K562 (cell line): ENCODE results near the gene KRT16. TPM values are rescaled to one million over a fixed set of nuclear protein-coding genes. Genes with fewer than 3 reads are reported as not detected.
A peak's percentile ranks its signal among the peaks of the same experiment; 100 is the strongest.

ENCODE experiments used
- ATAC-seq: fragments of 200-7000 bp; cut with Tn5 transposase; 3 replicates; pipeline ENCODE4 v1.9.1; 2020; ENCODE audit warnings: moderate library complexity
- BruUV-seq: library from RNA; stranded (reverse); fragments of 400-500 nt; replicated peaks from 2 replicates; lab custom pipeline; 2021; lab: Mats Ljungman, UMichigan
- CTCF ChIA-PET: fragments of 300-600 bp; formaldehyde crosslinking; extraction: SDS; loops from one replicate; lab custom pipeline; 2021; ENCODE audit warnings: low intra/inter-chr PET ratio; lab: Yijun Ruan, JAX
- POLR2A ChIA-PET: fragments of 300-600, 350-650 bp; sonication (Branson Sonifier 250); formaldehyde crosslinking; extraction: SDS; loops from one replicate; lab custom pipeline; 2021; ENCODE audit warnings: antibody characterized with exemption, inconsistent platforms; lab: Yijun Ruan, JAX
- DNase-seq, 4 experiments: peaks; one replicate each; pipeline versions ENCODE4 v3.0.0 to v3.0.0-alpha.2; 2011 to 2018; ENCODE audit warnings: low spot score in 3 of 4, mixed read lengths in 3 of 4; ENCODE audit errors: extremely low read depth in 1 of 4
- FAIRE-seq: peaks from 2 replicates; lab custom pipeline; 2011; peaks lifted over from hg19 to GRCh38; lab: Jason Lieb, UNC
- H2AFZ ChIP-seq: 2 replicates; pipeline ENCODE4 v1.6.0; 2011; ENCODE audit warnings: low read depth, low read length, control low read depth, inconsistent platforms
- H3K27ac ChIP-seq: fragments of 200-600 bp; 3 replicates; pipeline ENCODE4 v1.8.0; 2011; ENCODE audit warnings: low read depth, mild to moderate bottlenecking, control low read depth, inconsistent platforms, low read length, moderate library complexity, mixed read lengths; ENCODE audit errors: extremely low read depth
- H3K27me3 ChIP-seq, 2 experiments: fragments of 300-600 bp in 1 of 2; 2 replicates in 1 of 2; 3 replicates in 1 of 2; pipeline versions ENCODE4 v1.6.0 to v1.8.0; 2011; ENCODE audit warnings: inconsistent platforms in 2 of 2, low read length in 2 of 2, mild to moderate bottlenecking in 1 of 2, mixed read lengths in 1 of 2, moderate library complexity in 1 of 2; ENCODE audit not compliant: control insufficient read depth in 2 of 2, insufficient read depth in 2 of 2
- H3K36me3 ChIP-seq: fragments of 300-600 bp; 3 replicates; pipeline ENCODE4 v1.8.0; 2011; ENCODE audit warnings: mild to moderate bottlenecking, low read length, inconsistent platforms; ENCODE audit not compliant: control insufficient read depth, insufficient read depth
- H3K4me1 ChIP-seq, 2 experiments: fragments of 200-600 bp in 1 of 2; replicated peaks in 1 of 2; 2 replicates in 1 of 2; 3 replicates in 1 of 2; pipeline versions ENCODE4 v1.5.1 to v1.8.0; 2011; ENCODE audit warnings: inconsistent platforms in 2 of 2, low read length in 2 of 2, mild to moderate bottlenecking in 1 of 2, mixed read lengths in 1 of 2, moderate library complexity in 1 of 2; ENCODE audit not compliant: control insufficient read depth in 2 of 2, insufficient read depth in 2 of 2
- H3K4me2 ChIP-seq: 2 replicates; pipeline ENCODE4 v1.6.1; 2011; ENCODE audit warnings: low read length, control low read depth, inconsistent platforms, mixed read lengths; ENCODE audit not compliant: insufficient read depth
- H3K4me3 ChIP-seq: fragments of 200-600 bp; sonication (generic), shearing (Covaris generic); 2 replicates; pipeline ENCODE4 v1.5.1; 2016; ENCODE audit warnings: control low read depth, inconsistent platforms
- H3K79me2 ChIP-seq: fragments of 200-600 bp; 3 replicates; pipeline ENCODE4 v1.8.0; 2011; ENCODE audit warnings: low read length, inconsistent platforms; ENCODE audit not compliant: control insufficient read depth, insufficient read depth
- H3K9ac ChIP-seq, 2 experiments: 2 replicates each; pipeline versions ENCODE4 v1.6.0 to v1.6.1; 2011; ENCODE audit warnings: low read depth in 2 of 2, low read length in 2 of 2, control low read depth in 1 of 2, inconsistent platforms in 1 of 2, mild to moderate bottlenecking in 1 of 2, mixed read lengths in 1 of 2; ENCODE audit not compliant: insufficient read depth in 1 of 2
- H3K9me1 ChIP-seq: one replicate; pipeline ENCODE4 v1.6.0; 2011; ENCODE audit warnings: inconsistent platforms, mild to moderate bottlenecking, low read length, moderate library complexity; ENCODE audit not compliant: control insufficient read depth, insufficient read depth
- H3K9me3 ChIP-seq: replicated peaks from 2 replicates; pipeline ENCODE4 v1.5.1; 2011; ENCODE audit warnings: low read depth, low read length, inconsistent platforms; ENCODE audit not compliant: control insufficient read depth, insufficient read depth
- H4K20me1 ChIP-seq: replicated peaks from 2 replicates; pipeline ENCODE4 v1.6.1; 2011; ENCODE audit warnings: low read length, inconsistent platforms, mixed read lengths; ENCODE audit not compliant: control insufficient read depth, insufficient read depth
- ATF1 ChIP-seq, 2 experiments: fragments of 450-650 bp in 1 of 2; IDR thresholded peaks; 2 replicates each; pipeline ENCODE4 v1.6.1; 2016; ENCODE audit warnings: missing compliant biosample characterization in 1 of 2, missing genetic modification characterization in 1 of 2
- ATF7 ChIP-seq: fragments of 450-650 bp; IDR thresholded peaks from 2 replicates; pipeline ENCODE4 v1.7.1; 2014; ENCODE audit warnings: mild to moderate bottlenecking, moderate library complexity
- CREM ChIP-seq: IDR thresholded peaks from 2 replicates; pipeline ENCODE4 v1.6.1; 2014; ENCODE audit warnings: antibody characterized with exemption, low read depth
- MTF1 ChIP-seq: fragments of 250-450 bp; sonication (Bioruptor Pico); IDR thresholded peaks from 2 replicates; pipeline ENCODE4 v1.9.0; 2021; ENCODE audit warnings: moderate library complexity, mild to moderate bottlenecking, inconsistent platforms, borderline replicate concordance
- NFYB ChIP-seq: IDR thresholded peaks from 2 replicates; pipeline ENCODE4 v1.6.1; 2011; ENCODE audit warnings: mild to moderate bottlenecking, moderate library complexity; ENCODE audit not compliant: insufficient read length; ENCODE audit errors: extremely low read depth
- ZBTB7A ChIP-seq: IDR thresholded peaks from 2 replicates; pipeline ENCODE4 v1.6.1; 2011; ENCODE audit warnings: low read depth, mild to moderate bottlenecking, low read length, moderate library complexity, borderline replicate concordance; ENCODE audit not compliant: control insufficient read depth
- ZNF592 ChIP-seq: fragments of 450-650 bp; IDR thresholded peaks from 2 replicates; pipeline ENCODE4 v1.6.1; 2017; ENCODE audit warnings: antibody characterized with exemption, mild to moderate bottlenecking
- WGBS: fragments of 100-300 bp; shearing (Covaris generic); methylation state at CpG from one replicate; pipeline ENCODE4 v1.1.6; 2016; ENCODE audit warnings: low coverage, mixed read lengths; ENCODE audit not compliant: insufficient coverage; ENCODE audit errors: missing lambda C conversion rate; 5-methylcytosine and 5-hydroxymethylcytosine counted together
- in situ Hi-C: fragments of 300-500 bp; cut with MboI; formaldehyde crosslinking; loops from 4 replicates; pipeline ENCODE4 v1.15.0; 2018; ENCODE audit warnings: inconsistent platforms, mixed read lengths
- intact Hi-C: fragments of 100-400 bp; cut with micrococcal nuclease; formaldehyde crosslinking; loops from 2 replicates; pipeline ENCODE4 v1.14.2; 2022
- polyA plus RNA-seq, 8 experiments: library from polyadenylated mRNA; depleted of rRNA in 4 of 8; stranded (reverse) in 5 of 8; unstranded in 3 of 8; fragments of >200 nt; fragmentation: Nextera tagmentation in 2 of 8; fragmentation: Illumina TruSeq in 1 of 8; extraction: Ambion mirVana in 2 of 8; extraction: Trizol in 1 of 8; gene quantifications; 2 replicates each; pipeline versions ENCODE4 v1.2.1 to v1.2.3, GENCODE V29; 2011 to 2014; ENCODE audit warnings: inconsistent platforms in 1 of 8, missing spikeins in 1 of 8
- total RNA-seq, 7 experiments: library from RNA; depleted of rRNA in 6 of 7; stranded (reverse); fragments of >200 nt in 6 of 7; fragmentation: Illumina TruSeq in 2 of 7; extraction: Trizol in 2 of 7; gene quantifications; 2 replicates each; pipeline versions ENCODE4 v1.2.1 to v1.2.3, GENCODE V29; 2011 to 2021; ENCODE audit warnings: low replicate concordance in 1 of 7

Gene KRT16
- total and polyA plus RNA-seq, 9 of the 15 experiments (the other 6 are each of a cell fraction or from before 2014, with no cell fraction given) = 0.04 TPM; not detected in 8

DNA sequence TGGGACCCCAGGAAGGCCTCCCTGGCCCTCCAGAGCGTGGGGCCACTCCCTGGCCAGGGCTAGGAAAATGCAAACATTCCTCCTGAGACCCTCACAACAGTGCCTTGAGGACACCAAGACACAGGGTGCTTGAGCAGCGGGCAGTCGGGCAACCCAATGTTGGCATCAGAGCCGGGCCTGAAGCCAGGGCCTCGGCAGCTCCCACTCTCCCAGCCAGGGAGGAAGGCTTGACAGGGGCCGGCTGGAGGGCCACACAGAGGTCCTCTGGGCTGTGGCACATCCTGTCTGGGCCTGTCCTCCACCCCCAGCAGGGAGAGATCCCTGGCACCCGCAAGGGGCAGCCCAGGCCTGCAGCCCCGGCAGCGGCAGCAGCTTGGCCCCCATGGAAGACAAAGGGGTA lies 24.1 kb upstream of the KRT16 start (continued):
- TF ChIP-seq ZNF592 = no peak

- no peaks in the 10 kb centered on the region for H3K36me3 ChIP-seq
- H3K79me2 ChIP-seq = no peaks in the 10 kb centered on the region
- peaks cover 0 to 8% of the 10 kb centered on the region in 2 experiments; a peak in 2 of 5 replicates for H3K27me3 ChIP-seq
- no peaks in the 10 kb centered on the region for H3K9me1 ChIP-seq
- H2AFZ ChIP-seq = peak overlapping the region; percentile 38
- 24% methylated on average over 21 of the region's 28 CpGs for WGBS
- intact Hi-C loops (no loop called here), in situ Hi-C loops (no loop called here)
- H3K27ac ChIP-seq = no peak overlapping the region
- H4K20me1 ChIP-seq = peaks cover 5% of the 10 kb centered on the region; the same call in 1 of the 2 replicates
- ATAC-seq = peak; percentile 51
- no peak overlapping the region; the same call in 1 of the 2 replicates for H3K4me2 ChIP-seq
- CTCF ChIA-PET = no interaction called here
- BruUV-seq = no TSS peak
- no peak for FAIRE-seq
- H3K9me3 ChIP-seq = no peaks in the 10 kb centered on the region
- TF ChIP-seq ATF7 = peak; percentile 82
- no peak for TF ChIP-seq NFYB
- TF ChIP-seq MTF1 = no peak
- TF ChIP-seq ATF1 (CRISPR knock-in tag; IDR thresholded peaks at IDR 0.05) = no peak
- peak; percentile 47; the same call in 1 of the 2 replicates for TF ChIP-seq ATF1 (tag; IDR thresholded peaks at IDR 0.05)
- TF ChIP-seq CREM = 0 out of 2 replicates have a peak, but pooled peaks have one; percentile 36
- TF ChIP-seq ZBTB7A = peak; percentile 24; the same call in 1 of the 2 replicates
- no peak overlapping the region for H3K4me3 ChIP-seq
- no peak for DNase-seq
- POLR2A ChIA-PET = interaction anchor here (1.0 to 2.0 kb wide), 2 partner anchors 54 to 86 kb away, joined by 4 to 6 read pairs; partner anchors contain the start of gene EIF1
- peak overlapping the region in 1 of 2 experiments; percentile 50; a peak in 2 of 4 replicates for H3K9ac ChIP-seq
- H3K4me1 ChIP-seq = peaks cover 0 to 25% of the 10 kb centered on the region in 2 experiments; a peak in 3 of 5 replicates
Measured at GRCh38 chr17:41635121-41636097, 22.8 kb upstream of the KRT16 start.
